Activated T-helper 1 cell treated with anti-CD3 and anti-CD28 coated beads, Interleukin-2, amount 50 U/mL, for 16 hours (primary cell): ENCODE measurements around the gene PGAM2.

Experiments used
- DNase-seq, 2 donors: peaks; one replicate each; pipeline ENCODE4 v3.0.0-alpha.2; 2020; ENCODE audit warnings: low read depth in 1 of 2, low spot score in 1 of 2

PGAM2 gene

DNA sequence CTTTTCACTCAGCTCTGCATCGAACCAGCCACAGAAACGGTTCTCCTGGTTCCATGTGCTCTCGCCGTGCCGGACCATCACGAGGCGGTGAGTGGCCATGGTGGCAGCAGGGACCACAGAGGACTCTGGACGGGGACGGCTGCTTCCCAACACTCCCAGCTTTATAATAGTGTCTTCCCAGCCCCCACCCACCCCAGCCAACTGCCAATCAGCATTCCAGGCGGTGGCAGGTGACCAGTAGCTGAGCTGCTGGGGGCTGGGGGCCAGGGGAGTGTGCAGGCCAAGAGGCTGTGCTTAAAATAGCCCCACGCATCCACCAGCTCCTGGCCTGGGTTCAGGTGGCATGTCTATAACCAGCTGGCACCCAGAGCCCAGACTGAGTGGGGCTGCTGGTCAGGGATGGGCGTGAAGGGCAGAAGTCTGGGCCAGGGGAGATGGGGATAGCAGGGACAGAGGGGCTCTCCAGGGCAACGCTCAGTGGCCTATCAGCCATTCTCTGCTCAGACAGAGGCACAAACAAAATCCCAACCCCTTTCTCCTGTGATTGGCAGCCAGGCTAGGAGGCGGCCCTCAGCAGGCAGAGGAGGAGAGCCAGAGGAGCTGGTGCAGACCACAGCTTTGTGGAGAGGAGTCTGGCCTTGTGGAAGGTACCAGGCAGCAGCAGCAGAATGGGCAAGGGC is at the start of gene PGAM2:
Gene PGAM2 (minus strand): TSS at position 137 of the 680 bp plus-strand sequence. CDS start 38 bp downstream, at position 99.
- no peak for DNase-seq

DNA sequence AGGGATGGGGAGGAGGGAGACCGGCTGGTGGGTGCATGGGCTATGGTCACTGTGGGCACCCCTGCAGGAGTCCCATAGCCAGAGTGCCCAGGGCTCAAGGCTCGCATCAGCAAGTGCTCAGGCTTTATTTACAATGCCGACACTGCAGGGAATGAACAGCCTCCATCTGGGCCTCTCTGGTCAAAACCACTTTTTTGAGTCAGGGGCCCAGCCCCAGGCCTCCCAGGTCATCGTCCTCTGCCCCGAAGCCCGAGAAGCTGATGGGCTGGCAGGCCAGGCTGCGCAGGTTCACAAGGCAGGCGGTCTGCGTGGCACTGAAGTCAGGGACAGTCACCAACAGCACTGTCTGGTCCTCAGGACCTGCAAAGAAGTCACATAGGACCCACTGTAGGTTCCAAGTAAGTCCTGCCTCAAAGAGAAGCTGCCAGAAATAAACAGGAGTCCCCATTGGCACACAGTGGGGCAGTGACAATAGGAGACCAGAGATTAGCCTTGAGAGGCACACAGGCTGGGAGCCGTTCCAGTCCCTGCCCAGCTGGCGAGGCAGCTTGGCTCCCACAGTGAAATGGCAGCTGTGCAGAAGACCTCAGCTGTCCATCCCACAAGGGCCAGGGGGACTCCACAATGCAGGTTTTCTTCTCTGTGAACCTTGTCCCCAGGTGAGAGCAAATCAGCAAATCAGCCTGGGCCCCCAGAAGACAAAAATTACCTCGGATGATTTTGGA is 49.4 kb upstream of the PGAM2 start:
- DNase-seq, result no peak

DNA sequence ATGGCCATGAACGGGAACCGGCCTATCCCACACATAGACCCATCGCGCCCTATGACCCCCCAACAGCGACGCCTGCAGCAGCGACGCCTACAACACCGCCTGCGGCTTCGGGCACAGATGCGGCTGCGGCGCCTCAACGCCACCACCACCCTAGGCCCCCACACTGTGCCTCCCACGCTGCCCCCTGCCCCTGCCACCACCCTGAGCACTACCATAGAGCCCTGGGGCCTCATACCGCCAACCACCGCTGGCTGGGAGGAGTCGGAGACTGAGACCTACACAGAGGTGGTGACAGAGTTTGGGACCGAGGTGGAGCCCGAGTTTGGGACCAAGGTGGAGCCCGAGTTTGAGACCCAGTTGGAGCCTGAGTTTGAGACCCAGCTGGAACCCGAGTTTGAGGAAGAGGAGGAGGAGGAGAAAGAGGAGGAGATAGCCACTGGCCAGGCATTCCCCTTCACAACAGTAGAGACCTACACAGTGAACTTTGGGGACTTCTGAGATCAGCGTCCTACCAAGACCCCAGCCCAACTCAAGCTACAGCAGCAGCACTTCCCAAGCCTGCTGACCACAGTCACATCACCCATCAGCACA is 48.5 kb upstream of the PGAM2 start:
- DNase-seq, result no peak

DNA sequence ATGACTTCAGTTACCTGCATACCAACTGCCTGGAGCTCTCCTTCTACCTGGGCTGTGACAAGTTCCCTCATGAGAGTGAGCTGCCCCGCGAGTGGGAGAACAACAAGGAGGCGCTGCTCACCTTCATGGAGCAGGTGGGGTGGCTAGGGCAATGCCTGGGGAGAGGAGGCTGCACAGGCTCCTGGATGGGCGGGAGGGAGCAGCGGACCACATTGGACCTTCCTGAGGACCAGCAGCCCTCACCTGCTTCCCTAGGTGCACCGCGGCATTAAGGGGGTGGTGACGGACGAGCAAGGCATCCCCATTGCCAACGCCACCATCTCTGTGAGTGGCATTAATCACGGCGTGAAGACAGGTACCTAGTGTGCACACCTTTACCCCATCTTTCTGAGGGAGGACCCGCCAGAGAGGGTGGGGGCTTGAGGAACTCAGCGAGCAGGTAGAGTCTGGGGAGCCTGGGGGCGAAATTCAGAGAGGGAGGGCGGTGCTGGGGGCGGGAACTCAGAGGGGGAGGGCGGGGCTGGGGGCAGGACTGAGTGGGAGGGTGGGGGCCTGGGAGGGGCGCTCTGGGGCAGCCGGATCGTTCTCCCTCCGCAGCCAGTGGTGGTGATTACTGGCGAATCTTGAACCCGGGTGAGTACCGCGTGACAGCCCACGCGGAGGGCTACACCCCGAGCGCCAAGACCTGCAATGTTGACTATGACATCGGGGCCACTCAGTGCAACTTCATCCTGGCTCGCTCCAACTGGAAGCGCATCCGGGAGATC is 47.8 kb upstream of the PGAM2 start:
- DNase-seq, result no peak

DNA sequence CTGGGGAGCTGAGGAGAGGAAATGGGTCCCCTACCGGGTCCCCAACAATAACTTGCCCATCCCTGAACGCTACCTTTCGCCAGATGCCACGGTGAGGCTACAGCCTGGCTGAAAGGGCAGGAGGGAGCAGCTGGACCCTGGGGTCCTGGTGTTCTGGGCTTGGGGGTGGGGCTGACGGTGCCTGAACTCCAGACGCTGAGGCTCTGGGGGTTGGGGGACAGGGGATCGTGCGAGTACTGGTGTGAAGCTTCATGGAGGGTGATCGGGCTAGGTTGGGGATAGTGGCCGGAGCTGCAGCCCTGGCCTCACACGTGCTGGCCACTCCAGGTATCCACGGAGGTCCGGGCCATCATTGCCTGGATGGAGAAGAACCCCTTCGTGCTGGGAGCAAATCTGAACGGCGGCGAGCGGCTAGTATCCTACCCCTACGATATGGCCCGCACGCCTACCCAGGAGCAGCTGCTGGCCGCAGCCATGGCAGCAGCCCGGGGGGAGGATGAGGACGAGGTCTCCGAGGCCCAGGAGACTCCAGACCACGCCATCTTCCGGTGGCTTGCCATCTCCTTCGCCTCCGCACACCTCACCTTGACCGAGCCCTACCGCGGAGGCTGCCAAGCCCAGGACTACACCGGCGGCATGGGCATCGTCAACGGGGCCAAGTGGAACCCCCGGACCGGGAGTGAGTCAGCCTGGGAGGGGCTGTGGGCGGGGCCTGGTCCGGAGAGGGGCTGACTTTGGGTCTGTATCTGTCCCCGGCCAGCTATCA is 47.0 kb upstream of the PGAM2 start:
- DNase-seq, result no peak

DNA sequence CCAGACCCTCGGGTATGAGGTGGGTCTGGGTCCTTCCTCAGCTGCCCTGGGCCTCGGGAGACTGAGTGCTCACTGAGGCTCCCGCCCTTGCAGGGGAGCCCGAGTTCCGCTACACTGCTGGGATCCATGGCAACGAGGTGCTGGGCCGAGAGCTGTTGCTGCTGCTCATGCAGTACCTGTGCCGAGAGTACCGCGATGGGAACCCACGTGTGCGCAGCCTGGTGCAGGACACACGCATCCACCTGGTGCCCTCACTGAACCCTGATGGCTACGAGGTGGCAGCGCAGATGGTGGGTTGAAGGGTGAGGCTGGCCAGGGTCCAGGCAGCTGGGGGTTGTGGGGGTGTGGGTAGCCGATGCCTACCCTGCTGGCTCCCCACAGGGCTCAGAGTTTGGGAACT is 46.4 kb upstream of the PGAM2 start:
- no peak for DNase-seq

DNA sequence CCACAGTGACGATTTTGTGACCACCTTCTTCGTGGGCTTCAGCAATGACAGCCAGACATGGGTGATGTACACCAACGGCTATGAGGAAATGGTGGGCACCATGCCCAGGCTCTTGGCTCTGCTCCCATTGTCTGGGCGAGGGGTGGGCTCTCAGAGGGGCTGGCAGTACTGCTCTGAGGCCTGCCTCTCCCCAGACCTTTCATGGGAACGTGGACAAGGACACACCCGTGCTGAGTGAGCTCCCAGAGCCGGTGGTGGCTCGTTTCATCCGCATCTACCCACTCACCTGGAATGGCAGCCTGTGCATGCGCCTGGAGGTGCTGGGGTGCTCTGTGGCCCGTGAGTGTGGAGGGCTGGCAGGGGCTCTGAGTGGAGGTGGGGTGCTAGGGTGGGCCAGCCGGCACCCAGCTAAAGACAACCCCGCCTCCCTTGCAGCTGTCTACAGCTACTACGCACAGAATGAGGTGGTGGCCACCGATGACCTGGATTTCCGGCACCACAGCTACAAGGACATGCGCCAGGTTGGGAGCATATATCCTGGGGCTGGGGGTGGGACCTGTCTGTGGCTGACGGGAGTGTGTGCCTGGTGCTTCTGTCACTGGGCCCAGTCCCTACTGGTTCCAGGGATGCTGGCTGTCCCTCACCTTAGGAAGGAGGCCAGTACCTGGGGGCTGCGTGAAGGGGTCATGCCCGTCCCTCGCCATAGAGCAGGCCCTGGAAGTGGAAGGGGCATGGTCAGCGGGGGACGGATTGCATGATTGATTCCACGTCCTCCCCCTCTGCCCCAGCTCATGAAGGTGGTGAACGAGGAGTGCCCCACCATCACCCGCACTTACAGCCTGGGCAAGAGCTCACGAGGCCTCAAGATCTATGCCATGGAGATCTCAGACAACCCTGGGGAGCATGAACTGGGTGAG is 45.6 kb upstream of the PGAM2 start:
- no peak for DNase-seq

DNA sequence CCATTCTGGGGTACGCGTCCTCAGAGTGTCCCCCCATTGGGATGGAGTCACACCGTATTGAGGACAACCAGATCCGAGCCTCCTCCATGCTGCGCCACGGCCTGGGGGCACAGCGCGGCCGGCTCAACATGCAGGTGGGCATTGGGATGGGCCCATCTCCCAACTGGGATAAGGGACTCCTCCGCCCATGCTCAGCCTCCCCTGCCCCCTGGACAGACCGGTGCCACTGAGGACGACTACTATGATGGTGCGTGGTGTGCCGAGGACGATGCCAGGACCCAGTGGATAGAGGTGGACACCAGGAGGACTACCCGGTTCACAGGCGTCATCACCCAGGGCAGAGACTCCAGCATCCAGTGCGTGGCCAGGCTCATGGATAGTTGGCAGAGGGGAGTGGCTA is 44.6 kb upstream of the PGAM2 start:
- DNase-seq, result no peak

DNA sequence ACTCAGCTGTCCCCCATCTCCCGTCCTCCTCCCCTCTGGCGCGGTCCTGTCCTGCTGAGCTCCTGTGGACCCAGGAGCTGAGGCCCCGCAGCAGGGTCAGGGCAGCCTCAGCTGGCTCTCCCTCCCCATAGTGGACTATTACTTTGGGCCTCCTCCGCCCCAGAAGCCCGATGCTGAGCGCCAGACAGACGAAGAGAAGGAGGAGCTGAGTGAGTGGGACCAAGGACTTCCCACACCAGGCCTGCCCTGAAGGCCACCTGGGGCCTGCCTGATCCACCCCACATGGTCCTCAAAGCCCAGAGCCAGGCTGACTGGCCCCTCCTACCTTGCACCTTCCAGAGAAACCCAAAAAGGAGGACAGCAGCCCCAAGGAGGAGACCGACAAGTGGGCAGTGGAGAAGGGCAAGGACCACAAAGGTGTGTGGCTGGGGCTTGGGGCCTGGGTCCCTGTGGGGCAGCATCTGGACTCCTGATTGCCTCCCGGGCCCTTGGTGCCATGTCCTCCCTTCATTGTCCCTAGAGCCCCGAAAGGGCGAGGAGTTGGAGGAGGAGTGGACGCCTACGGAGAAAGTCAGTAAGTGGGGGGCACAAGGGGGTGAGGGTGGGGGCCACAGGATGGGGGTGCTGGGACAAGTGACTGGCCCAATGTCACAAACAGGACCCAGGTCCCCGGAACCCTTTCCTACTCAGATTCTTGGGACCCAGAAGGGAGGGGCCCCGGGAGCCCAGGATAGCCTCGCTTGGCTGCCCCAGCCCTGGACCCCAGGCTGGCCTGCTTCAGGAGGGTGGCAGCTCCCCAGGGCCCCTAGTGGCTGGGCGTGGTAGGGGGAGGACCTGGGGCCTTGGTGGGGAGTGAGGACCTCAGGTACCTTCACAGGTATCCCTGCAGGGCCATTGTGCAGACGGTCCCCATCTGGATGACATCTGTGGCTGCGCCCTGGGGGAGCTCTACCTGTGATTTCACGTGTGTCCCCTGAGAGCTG is 43.7 kb upstream of the PGAM2 start:
- DNase-seq, result no peak

DNA sequence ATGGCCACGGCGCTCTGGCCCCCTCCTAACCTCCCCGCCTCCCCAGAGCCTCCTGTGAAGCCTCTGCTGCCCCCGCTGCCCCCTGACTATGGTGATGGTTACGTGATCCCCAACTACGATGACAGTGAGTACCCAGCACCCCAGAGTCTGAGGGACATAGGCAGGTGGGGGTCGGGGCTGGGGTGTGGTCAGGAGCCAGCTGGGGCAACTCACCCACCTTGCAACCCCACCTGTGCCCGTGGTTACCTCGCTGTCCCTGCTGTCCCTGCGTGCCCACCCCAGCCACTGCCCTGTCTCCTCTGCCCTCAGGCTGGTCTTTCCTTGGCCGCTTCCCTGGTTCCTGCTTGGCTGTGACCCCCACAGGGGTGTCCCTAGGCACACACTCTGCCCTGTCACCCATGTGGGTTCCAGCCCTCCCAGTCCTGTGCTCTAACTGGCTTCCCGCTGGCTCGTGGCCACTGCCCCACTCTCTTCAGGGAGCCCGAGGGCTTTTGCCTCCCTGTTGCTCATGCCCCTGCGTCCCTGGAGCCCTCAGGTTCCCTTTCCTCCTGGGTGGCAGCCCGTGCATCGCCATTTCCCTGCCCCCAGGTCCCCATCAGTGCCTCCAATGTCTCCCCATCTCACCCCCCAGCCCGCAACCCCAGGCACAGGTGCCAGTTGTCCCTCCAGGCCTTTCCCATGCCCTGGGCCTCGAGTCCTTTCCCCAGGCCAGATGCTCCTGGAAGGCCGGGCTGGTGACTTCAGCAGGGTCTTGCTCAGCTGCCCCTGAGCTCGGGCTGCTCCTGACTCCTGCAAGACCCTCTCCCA is 42.8 kb upstream of the PGAM2 start:
- DNase-seq, result no peak

DNA sequence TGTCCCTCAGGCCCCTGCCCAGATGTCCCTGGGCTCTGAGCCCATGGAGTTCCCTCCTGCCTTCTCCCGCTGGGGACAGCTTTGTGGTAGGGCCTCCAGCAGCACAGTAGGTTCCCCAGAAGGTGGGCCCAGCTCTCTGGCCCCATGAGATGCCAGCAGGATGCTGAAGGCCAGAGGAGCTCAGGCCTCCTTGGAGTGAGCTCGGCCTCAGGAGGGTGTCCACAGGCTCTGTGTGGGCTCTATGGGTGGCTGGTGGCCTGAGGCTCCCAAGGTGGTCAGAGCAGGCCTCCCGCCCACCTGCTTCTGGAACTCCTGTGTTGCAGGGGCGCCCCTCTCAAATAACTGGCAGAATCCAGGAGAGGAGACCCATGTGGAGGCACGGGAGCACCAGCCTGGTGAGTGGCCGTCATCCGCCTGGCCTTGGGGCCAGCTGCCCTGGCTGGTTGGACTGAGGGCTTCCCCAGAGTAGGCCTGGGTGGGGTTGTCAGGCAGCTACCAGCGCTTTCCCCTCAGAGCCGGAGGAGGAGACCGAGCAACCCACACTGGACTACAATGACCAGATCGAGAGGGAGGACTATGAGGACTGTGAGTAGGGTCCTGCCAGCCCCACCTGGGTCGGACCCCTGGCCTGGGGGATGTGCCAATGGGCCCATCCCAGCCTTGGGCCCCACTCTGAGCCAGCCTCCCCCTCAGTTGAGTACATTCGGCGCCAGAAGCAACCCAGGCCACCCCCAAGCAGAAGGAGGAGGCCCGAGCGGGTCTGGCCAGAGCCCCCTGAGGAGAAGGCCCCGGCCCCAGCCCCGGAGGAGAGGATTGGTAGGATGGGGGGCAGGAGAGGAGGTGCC is 42.0 kb upstream of the PGAM2 start:
- no peak for DNase-seq

DNA sequence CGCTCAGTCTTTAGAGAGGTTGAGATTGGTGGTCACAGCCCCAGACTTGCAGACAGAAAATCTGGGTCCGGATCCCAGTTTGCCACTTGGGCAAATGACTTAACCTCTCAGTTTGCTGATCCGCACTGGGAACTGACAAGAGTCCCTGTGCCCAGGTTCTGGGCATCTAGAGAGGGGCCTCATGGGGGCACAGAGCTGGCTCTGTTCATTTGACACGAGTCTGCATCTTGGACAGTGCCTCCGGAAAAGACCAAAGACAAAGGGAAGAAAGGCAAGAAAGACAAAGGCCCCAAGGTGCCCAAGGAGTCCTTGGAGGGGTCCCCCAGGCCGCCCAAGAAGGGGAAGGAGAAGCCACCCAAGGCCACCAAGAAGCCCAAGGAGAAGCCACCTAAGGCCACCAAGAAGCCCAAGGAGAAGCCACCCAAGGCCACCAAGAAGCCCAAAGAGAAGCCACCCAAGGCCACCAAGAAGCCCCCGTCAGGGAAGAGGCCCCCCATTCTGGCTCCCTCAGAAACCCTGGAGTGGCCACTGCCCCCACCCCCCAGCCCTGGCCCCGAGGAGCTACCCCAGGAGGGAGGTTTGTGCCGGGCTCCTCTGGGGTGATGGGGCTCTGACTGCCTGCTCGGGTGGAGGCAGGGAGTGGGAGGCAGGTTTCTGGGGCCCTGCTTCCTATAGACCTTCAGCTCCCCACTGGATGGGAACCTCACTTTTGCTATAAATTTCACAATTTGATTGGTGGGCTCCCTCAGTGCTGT is 41.1 kb upstream of the PGAM2 start:
- no peak for DNase-seq

DNA sequence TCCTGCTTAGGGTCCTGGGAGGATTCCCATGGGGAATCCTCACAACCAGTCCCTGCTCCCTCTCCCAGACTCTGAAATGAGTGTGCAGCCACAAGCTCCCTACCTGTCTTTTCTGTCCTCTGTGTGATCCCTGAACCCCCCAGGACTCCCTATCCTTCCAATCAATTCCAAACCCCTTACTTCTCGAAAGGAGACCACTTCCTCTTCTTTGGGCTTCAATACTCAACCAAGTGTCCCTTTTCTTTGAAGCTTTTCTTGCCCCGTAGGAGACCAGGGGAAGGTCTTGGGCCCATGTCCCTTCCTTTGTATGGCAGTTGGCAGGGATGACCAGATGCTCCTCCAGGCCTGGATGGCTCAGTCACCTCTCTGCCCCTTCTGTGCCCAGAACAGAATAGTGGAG is 40.5 kb upstream of the PGAM2 start:
- no peak for DNase-seq

DNA sequence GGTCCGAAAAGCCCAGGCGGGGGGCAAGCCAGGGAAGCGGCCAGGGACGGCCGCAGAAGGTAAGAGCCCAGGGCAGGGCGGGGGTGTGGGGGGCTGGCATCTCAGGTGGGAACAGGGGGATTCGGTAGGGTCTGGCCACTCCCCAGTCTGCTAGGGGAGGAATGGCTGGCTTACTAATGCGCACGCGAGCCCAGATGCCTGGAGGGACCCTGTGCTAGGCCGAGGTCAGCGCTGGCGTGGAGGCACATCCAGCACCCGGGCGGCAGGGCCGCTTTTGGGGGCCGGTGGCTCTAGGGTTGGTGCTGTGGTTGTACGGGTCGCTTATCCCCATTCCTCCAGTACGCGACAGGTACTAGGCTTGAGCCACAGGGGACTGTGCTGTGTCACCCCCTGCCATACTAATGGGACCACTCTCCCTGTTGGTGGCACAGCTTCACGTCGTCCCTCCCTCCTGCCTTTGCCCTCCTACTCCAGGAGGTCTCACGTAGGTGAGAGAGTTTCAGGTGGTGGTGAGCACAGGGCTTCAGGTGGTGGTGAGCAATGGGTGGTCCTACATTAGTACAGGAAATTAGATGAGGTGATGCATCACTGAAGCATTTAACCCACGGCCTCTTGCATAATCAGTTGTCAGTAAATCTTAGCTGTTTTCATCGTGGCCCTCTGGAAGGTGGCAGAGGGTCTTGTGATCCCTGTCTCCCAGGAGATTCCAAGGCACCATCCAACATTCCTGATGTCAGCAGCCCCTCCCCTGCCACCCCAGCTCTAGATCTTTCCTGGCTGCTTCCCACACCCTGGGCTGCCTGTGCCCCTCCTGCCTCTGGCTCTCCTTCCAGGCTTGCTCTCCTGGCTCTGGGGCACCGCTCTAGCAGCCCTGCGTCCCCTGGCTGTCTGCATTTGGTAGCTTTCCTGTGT is 39.7 kb upstream of the PGAM2 start:
- DNase-seq, result no peak
